GM12875 (cell line): ENCODE measurements around the gene LTBP3.
A peak's percentile ranks its signal among the peaks of the same experiment; 100 is the strongest.

Experiments used
- H3K4me3 ChIP-seq: one replicate; pipeline ENCODE4 v1.5.1; 2011; ENCODE audit warnings: low read depth, low read length, control low read depth
- CTCF ChIP-seq: IDR thresholded peaks from 2 replicates; pipeline ENCODE4 v1.5.1; 2011; ENCODE audit warnings: low read depth, mild to moderate bottlenecking, control low read depth, inconsistent platforms, low read length, moderate library complexity, borderline replicate concordance; ENCODE audit not compliant: insufficient read depth

The LTBP3 gene

DNA sequence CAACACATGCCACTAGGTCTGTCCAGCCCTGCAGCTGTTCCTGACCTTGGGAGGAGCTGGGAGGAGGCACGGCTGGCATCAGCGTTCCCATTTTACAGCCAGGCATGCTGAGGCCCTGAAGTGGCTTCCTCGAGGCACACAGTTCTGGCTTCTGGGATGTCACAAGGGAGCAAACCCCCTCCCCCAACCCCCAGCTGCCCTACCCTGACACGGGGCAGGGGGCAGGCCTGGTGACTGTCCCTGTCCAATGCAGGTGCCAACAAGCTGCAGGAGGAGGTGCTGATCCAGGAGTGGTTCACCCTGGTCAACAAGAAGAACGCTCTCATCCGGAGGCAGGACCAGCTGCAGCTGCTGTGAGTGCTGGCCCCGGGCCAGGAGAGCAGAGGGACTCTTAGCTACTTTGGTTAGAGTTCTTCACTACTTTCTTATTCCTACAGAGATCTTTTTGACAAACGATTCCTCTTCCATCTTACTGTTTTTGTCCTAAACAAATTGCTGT lies 32.1 kb upstream of the LTBP3 start:
- no peak overlapping the region for H3K4me3 ChIP-seq
- TF ChIP-seq CTCF = no peak

DNA sequence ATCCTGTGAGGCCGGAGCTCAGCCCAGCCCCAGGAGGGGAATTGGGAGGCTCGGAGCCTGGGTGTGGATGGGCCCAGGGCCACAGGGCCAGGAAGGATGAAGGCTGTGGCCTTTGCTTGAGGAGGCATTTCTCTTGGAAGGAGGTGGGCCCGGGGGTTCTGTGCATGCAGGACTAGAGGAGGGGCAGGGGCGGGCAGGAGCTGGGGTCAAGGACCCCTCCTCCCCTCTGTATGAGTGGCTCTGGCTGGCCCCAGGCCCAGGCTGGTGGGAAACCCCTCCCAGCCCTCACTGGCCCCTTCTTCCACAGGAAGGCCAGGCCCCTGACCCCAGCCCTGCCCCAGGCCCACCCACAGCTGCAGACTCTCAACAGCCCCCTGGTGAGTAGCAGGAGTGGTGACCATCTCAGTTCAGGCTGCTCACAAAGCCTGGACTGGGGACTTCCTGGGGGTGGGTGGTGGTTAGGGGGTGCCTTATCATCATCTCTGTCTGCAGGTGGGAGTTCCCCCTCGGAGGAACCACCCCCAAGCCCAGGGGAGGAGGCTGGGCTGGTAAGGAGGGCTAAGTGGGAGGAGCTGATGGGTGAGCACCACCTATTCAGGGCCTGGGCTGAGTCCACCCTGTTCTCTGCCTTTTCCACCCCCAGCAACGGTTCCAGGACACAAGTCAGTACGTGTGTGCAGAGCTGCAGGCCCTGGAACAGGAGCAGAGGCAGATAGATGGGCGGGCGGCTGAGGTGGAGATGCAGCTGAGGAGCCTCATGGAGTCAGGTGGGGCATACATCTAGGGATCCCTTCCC lies 31.5 kb upstream of the LTBP3 start:
- no peak for TF ChIP-seq CTCF
- no peak overlapping the region for H3K4me3 ChIP-seq

DNA sequence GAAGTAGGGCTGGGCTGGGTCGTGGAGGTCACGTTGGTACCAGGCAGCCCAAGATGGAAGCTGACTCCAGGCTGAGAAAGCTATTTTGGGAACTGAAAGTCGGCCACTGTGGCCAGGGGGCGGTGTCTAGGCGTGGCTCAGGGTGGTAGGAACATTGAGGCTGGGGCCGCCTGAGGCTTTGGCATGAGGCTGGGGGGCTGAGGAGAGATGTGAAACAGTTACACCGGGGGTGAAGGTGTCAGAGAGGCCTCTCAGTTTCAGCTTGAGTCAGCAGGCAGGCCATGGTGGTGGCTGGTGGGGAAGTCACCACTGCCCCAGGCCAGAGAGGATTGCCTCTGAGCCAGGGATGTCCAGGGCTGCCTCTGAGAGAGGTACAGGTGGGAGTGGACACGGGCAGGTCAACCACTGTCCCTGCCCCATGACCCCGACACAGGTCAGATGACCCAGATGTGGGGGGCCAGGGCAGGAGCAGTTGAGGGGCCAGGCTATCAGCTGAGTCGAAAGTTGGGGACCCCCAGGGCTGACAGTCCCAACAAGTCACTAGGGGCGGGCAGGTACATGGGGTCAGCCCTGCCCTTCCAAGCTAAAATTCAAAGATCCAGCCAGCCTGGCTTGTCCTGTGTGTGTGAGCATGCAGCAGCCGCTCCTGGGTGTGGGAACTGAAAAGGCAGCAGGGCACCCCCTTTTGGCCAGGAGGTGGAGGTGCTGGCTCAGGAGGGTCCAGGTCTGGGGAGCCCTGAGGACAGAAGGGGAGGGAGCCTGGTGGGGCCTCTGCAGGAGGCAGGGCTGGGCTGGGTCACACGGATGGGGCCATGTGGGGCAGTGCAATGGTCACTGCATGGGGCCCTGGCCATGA lies 30.3 kb upstream of the LTBP3 start:
- peak; percentile 86 for TF ChIP-seq CTCF
- peak overlapping the region; percentile 38 for H3K4me3 ChIP-seq

GRCh38 chr11:65586676-65587075 lies 28.5 kb upstream of the LTBP3 start:
- H3K4me3 ChIP-seq = no peak overlapping the region
- no peak for TF ChIP-seq CTCF

GRCh38 chr11:65586247-65586630 lies 28.1 kb upstream of the LTBP3 start:
- no peak overlapping the region for H3K4me3 ChIP-seq

More at GRCh38 chr11:65586247-65586630, 28.1 kb upstream of the LTBP3 start:
- no peak for TF ChIP-seq CTCF
